ENCODE data around the gene SLC22A7.
"Not testable (repeated sequence)": the region's sequence is repeated elsewhere in the genome, so short reads cannot be mapped to it uniquely, and the experiment has no call there.

DNA sequence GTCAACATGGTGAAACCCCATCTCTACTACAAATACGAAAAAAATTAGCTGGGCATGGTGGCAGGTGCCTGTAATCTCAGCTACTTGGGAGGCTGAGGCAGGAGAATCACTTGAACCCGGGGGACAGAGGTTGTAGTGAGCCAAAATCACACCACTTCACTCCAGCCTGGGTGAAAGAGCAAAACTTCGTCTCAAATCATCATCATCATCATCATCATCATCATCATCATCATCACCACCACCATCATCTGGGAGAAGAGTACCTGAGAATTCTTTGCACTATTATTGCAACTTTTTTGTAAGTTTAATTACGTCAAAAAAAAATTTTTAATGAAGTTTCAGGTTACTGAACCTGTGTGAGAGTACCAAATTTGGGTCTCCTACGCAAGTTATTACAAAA is 53.9 kb downstream of the SLC22A7 start:
- not testable (repeated sequence) for TF ChIP-seq POLR2AphosphoS5 (IDR thresholded peaks at IDR 0.05)
- TF ChIP-seq, protein P1, sequence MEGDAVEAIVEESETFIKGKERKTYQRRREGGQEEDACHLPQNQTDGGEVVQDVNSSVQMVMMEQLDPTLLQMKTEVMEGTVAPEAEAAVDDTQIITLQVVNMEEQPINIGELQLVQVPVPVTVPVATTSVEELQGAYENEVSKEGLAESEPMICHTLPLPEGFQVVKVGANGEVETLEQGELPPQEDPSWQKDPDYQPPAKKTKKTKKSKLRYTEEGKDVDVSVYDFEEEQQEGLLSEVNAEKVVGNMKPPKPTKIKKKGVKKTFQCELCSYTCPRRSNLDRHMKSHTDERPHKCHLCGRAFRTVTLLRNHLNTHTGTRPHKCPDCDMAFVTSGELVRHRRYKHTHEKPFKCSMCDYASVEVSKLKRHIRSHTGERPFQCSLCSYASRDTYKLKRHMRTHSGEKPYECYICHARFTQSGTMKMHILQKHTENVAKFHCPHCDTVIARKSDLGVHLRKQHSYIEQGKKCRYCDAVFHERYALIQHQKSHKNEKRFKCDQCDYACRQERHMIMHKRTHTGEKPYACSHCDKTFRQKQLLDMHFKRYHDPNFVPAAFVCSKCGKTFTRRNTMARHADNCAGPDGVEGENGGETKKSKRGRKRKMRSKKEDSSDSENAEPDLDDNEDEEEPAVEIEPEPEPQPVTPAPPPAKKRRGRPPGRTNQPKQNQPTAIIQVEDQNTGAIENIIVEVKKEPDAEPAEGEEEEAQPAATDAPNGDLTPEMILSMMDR (IDR thresholded peaks at IDR 0.05) = not testable (repeated sequence)
